GM18499 (cell line): Measurements from ENCODE around the gene NTM.

ENCODE experiments used
- ATAC-seq: cut with Tn5 transposase; IDR thresholded peaks from one replicate; pipeline ENCODE4 v1.9.1; 2021; ENCODE audit warnings: moderate number of reproducible peaks; ENCODE audit not compliant: insufficient read depth, unreplicated experiment

Gene NTM

DNA sequence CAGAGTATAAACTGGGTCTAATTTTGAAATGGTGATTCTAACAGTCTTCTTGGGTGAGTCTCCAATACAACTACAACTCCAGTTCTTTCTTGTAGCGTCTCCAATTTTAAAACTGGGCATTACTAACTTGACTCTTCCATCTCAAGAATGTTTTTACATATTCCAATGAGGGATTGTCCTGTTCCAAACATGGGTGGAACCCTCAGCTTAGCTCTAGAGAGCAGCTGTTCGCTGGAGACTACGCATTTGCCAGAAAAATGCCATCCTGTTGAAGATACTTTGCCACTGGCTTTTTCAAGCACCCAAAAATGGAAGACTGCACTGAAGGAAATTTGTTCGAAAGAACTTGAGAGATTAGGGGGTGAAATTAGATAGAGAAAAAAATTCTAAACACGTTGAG, 870.0 kb downstream of the NTM start:
- ATAC-seq = no peak

DNA sequence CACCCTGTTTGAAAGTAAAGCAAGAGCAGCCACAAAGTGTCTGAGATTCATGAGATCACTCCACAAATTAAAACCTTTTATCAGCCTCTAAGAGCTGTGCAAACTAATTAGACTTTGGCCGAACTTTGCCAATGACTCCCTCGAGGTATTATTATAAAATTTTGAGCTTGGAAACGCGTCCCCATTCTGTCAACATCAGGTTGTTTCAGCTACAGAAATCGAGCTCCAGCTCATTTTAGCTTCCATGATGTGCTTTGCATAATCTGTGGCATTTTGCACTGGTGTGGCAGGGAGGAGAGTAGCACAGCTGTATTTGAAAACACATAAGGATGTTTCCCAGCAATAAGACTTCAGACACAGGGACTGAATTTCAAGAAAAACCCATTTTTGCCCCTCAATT, 872.2 kb downstream of the NTM start:
- ATAC-seq = no peak

DNA sequence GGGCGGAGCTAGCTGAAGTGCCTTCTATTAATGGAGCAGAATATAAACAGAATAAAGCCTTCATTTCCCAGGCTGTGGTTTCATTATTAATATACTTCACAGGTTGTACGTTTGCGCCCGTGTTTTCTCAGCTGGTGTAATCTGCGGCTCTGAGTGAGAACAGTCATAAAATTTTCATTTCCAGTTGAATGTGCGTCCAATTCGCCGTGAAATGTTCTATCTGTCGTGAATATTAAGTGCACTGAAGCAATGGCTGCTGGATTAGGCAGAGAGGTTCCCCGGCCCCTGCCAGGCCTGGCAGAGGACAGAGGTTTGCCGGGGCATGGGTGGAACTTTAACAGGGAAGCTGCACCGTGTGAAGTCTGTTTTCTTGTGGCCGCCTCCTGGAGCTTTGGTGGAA, 874.4 kb downstream of the NTM start:
- no peak for ATAC-seq

DNA sequence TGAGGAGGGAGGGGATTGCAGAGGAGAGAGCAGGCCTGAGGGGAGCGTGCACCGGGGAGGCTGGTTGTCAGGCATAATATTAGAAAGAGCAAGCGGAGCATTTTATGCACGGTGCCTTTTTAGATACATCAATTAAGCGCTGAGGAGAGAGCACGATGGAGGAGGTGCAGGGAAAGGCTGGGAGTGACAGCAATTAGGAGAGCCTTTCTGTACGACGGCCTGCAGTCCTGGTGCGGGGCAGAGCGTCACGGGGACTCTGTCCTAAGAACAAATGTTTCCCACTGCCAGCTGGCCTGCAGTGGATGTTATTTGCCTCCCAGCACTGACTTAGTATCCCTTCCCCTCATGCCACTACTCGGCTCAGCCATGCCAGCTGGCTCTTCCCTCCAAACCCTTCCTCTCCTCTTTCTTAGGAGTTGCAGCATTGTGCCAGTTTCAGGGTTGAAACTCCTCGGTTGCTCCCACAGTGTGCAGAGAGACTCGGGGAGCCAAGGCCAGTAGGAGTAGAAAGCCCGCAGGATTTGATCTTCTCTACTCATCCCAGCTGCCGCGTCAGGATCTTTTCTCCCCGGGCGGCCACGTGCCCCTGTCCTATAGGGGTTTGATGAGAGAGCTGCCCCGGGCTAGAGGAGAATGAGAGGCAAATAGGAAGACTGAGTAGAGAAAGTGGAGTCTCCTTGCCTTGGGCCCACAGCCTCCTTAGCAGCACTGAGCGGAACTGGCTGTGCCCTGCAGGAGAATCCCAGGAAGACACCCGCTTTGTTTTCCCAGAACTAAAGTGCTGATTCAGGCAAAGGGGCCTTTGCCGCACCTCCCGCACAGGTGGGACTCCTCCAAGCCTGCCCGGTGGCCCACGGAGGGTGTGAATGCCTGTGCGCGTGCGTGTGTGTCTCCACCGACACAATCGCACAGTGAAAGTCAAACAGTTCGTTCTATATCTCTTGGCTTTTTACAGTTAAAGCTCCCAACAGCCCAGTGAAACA, 875.3 kb downstream of the NTM start:
- ATAC-seq = no peak

- no peak for ATAC-seq
Measured at GRCh38 chr11:132248580-132248979, 878.2 kb downstream of the NTM start.

DNA sequence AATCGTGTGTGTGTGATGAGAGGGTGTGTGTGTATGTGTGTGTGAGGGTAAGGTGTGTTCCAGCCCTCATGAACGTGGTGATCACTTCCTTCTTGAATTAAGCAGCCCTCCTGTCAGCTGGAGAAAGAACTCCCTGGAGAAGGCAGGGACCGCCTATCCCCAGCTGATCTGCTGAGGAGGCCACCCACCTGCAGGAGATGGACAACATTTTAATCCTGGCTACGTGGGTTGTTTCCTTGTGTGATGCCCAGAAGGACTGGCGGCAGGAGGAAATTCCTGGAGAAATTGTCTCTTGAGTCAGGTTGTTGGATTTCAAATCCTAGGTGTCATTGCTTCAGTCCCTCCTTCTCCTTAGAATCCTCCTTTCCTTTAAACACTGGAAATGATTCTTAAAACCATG, 878.8 kb downstream of the NTM start:
- ATAC-seq = no peak

DNA sequence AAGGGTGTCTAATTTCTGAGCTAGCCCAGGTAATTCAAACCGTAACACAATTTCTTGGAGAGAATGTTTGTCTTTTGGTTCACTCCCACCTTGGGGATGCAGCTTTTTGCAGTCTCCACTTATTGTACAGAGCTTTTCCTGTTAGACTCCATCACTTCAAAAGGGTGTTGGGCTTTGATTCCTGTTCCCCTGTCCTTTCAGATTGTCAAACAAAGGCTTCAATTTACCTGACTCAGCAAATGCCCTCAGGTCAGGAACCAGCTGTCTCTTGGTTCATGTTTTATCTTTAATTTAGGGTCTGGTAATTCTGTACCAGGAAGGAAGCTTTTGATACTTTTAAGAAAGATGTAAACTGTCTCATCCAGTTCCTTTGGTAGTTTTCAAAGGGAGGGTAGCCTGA, 880.6 kb downstream of the NTM start:
- ATAC-seq = no peak

GRCh38 chr11:132253469-132254264, 883.3 kb downstream of the NTM start:
- ATAC-seq = no peak

DNA sequence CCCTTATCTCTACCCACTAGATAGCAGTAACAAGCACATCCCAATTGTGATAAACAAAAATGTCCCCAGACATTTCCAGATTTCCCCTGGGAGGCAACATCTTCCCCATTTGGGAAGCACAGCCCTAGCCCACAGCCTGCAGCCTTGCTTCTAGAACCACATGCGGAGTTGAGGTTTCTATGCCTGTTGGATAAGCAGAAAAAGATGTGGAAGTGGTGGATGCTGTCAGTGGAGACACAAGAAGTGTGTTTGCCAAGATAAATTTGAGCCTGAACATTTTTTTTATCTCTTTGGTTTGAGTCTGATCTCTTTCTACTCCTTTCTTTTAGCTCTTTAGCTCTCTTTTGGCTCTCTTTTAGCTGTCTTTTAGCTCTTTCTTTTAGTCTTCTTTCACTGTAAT, 884.5 kb downstream of the NTM start:
- no peak for ATAC-seq

- no peak for ATAC-seq
Measured at GRCh38 chr11:132256528-132257279, 886.3 kb downstream of the NTM start.

- ATAC-seq = no peak
Measured at GRCh38 chr11:132257871-132258270, 887.5 kb downstream of the NTM start.

- no peak for ATAC-seq
Measured at GRCh38 chr11:132258875-132259274, 888.5 kb downstream of the NTM start.

- ATAC-seq = no peak
Measured at GRCh38 chr11:132260636-132261035, 890.2 kb downstream of the NTM start.

GRCh38 chr11:132263241-132263640, 892.8 kb downstream of the NTM start:
- ATAC-seq = no peak

DNA sequence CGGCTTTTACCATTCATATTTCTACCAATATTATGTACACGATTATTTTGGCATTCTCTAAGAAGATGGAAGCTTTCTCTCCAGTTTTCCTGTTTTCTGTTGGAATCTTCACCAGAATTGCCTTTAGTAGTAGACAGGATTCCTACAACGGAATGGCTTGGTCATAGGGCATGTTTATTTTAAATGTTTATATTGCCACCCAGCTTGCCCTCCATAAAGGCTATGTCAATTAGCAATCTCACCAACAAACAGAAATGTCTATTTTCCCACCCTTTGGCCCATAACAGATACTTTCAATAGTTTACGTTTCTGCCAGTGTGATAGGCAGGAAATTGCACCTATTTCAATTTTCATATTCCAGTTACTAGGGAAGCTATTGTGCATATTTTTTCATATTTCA, 893.5 kb downstream of the NTM start:
- no peak for ATAC-seq

DNA sequence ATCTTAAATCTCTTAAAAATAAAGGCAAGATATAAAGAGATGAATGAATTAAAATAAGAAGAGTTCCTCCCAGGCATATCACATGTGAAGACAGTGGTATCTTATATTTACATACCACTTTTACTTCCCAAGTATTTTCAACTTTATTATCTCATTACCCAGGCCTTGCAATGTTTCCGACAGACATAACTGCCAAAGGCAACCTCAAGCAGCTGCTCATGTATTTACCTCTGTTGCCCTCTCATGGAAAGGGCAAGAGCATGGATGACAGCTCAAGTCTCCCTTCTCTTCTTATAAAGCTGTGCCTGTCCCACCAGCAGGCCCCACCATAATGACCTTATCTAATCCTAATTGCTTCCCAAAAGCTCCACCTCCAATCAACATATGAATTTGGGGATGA, 894.2 kb downstream of the NTM start:
- ATAC-seq = no peak

- no peak for ATAC-seq
Measured at GRCh38 chr11:132278801-132279574, 908.6 kb downstream of the NTM start.

DNA sequence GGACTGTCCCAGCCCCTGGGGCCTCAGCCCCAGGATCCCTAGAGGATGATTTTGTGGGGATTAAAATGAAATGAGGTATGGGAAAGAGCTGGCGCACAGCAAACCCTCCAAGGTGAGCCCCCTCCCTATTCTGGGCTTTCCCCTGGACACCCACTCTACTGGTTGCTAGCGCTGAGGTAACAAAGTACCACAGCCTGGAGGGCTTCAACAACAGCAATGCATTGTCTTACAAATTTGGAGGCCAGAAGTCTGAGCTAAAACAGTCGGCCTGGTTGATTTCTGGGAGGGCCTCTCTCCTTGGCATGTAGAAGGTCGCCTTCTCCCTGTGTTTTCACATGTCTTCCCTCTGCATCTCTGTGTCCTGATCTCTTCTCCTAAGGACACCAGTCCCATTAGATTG, 913.6 kb downstream of the NTM start:
- ATAC-seq = no peak

- ATAC-seq = no peak
Measured at GRCh38 chr11:132284611-132285010, 914.2 kb downstream of the NTM start.

- ATAC-seq = no peak
Measured at GRCh38 chr11:132285631-132286030, 915.2 kb downstream of the NTM start.
